Right hindlimb (tissue), 1 donor: ENCODE results near the gene TRIM33.
"Not testable (repeated sequence)": the region's sequence is repeated elsewhere in the genome, so short reads cannot be mapped to it uniquely, and the experiment has no call there.

Source experiments
- DNase-seq: peaks from one replicate; pipeline ENCODE4 v3.0.0-alpha.2; 2018

The TRIM33 gene

GRCh38 chr1:114462341-114462740 is 48.7 kb downstream of the TRIM33 start:
- no peak for DNase-seq

DNA sequence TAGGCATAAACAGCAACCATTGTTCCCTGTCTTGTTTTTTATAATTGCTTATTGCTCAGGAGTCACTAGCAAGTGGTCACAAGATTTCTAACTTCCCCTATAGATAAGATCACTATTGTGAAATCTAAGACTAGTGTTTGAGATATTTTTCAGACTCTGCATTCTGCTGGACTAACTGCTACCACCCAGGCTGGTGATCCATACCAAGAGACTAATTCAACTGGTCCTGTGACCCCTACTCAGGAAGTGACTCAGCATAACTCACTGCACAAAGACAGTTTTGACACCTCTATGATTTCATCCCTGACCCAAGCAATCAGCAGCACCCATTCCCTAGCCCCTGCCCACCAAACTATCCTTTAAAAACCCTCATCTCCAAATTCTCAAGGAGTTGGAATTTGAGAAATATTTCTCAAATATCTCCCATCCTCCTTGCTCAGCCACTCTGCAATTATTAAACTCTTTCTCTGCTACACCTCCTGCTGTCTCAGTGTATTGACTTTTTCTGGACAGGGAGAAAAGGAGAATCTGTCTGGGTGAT is 52.7 kb downstream of the TRIM33 start:
- no peak for DNase-seq

DNA sequence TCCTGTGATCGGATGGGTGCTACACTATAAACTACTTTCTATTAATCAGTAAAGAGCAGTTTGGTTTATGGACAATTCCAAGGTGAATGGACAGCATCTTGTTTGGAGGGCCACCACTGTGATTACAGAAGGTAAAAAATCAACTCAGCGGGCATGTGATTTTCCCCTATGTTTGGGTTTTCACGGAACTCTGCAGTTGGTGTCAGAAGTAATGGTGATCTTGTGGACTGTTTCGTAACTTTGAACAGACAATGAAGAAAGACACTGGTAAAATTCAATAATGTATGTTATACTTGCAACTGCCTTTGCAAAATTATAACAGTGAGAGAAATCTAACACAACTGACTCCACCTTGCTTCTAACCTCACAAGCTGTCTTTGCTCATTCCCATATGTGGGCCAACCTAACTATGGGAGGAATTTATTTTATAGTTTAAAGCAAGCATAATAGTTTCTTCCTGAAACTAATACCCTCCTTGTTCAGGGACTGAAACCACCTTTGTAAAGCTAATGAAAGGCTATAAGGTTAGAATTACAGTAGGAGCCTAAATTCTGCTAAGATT is 53.2 kb downstream of the TRIM33 start:
- no peak for DNase-seq

GRCh38 chr1:114456586-114456985 is 54.4 kb downstream of the TRIM33 start:
- no peak for DNase-seq

- DNase-seq, result no peak
These were observed 55.8 kb downstream of the TRIM33 start for GRCh38 chr1:114455102-114455785.

DNA sequence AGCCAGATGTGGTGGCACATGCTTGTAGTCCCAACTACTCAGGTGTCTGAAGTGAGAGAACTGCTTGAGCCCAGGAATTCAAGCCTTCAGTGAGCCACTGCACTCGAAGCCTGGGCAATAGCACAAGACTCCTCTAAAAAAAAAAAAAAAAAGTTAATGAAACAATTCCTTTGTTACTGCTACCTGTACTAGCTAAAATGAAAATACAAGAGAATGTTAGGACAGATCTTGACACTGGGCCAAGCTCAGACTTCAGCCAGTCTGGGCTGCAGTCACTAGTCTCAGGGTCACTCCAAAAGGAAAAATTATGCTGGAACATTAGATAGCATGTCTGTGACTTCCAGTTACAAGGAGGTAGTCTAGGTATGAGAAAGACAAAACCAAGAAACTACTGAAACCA is 56.5 kb downstream of the TRIM33 start:
- no peak for DNase-seq

DNA sequence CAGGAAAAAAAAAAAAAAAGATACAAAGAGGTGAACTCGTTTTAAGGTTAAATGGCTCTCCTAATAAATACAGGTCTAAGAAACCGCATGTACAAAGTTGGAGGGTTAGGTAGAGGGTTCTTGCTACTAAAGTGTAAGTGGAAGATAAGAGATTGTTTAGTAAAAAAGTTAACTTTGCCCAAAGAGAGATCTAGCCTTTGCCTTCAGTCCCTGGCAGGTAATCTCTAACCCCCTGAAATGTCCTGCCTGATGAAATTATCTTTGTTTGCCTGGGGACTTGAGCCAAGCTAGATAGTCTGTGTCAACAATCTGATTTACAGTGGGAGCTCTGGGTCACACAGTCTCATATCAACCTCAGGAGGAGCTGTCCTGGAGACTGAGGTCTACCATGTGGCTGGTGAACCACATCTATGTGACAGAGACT is 57.6 kb downstream of the TRIM33 start:
- DNase-seq, result no peak

DNA sequence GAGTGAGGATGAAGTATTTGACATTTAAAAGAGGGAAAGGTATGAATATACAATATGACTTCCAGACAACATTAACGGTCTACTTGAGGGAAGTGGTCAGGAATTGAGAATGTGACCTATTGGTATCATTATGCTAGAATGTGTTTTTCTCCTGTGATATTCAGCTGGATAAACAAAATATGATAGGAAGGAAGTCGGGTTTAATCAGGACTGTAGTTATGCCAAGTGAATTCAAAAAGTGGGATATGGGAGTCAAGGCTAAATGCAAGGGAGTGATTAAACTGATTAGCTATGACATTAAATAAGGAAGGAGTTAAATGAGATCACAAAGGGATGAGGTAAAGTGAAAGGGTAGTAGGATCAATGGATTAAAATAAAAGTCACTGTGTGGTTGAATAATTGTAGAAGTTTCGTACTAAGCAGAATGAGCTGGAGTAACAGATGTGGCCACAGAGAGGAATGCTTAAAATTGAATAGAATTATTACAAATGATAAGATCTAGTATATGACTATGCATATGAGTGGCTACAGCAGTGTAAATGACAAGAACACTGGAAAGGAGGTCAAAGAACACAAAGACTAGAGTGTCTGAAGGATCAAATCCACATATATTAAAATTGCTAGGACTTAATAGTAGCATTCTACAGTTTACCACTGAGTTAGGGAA is 62.5 kb downstream of the TRIM33 start:
- no peak for DNase-seq

GRCh38 chr1:114446198-114446597 is 64.8 kb downstream of the TRIM33 start:
- DNase-seq, result no peak

DNA sequence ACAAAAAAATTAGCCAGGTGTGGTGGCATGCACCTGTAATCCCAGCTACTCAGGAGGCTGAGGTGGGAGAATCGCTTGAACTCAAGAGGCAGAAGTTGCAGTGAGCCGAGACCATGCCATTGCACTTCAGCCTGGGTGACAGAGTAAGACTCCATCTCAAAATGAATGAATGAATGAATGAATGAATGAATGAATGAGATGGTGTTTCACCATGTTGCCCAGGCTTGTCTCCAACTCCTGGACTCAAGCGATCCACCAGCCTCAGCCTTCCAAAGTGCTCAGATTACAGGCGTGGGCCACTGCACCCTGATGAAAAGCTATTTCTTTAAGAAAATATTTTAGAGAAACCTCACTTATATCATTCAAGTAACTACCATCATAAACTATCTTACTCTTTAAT is 67.8 kb downstream of the TRIM33 start:
- not testable (repeated sequence) for DNase-seq

GRCh38 chr1:114441332-114441731 is 69.7 kb downstream of the TRIM33 start:
- no peak for DNase-seq

DNA sequence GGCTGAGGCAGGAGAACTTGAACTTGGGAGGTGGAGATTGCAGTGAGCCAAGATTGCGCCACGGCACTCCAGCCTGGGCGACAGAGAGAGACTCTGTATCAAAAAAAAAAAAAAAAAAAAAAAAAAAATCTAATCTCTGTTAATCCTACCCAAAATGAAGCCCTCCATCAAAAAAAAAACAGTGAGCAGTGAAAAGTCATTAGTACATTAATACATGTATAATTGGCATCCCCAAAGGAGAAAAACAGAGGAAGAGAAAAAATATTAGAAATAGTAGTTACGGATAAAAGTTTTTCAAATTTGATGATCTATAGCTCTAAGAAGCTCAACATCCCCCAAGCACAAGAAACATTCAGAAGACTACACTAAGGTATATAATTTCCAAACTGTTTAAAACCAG is 71.6 kb downstream of the TRIM33 start:
- no peak for DNase-seq

- no peak for DNase-seq
These were observed 73.2 kb downstream of the TRIM33 start for GRCh38 chr1:114437812-114438211.

DNA sequence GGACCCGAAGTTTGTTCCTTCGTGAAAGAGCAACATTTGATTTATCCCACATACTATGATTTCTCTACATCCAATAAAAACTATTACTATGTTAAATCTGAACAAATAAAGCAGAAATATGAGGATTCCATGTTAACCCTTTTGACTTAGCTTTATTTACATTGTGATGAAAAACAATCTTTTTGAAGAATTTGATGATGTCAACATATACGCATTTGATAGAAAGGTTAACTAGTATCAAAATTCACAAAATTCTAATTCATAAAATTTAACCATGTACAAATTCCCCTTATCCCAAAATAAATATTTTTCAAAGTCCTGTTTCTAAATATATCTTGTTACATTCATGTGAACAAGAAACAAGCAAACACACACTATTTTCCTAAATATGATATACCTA is 74.2 kb downstream of the TRIM33 start:
- DNase-seq, result no peak

DNA sequence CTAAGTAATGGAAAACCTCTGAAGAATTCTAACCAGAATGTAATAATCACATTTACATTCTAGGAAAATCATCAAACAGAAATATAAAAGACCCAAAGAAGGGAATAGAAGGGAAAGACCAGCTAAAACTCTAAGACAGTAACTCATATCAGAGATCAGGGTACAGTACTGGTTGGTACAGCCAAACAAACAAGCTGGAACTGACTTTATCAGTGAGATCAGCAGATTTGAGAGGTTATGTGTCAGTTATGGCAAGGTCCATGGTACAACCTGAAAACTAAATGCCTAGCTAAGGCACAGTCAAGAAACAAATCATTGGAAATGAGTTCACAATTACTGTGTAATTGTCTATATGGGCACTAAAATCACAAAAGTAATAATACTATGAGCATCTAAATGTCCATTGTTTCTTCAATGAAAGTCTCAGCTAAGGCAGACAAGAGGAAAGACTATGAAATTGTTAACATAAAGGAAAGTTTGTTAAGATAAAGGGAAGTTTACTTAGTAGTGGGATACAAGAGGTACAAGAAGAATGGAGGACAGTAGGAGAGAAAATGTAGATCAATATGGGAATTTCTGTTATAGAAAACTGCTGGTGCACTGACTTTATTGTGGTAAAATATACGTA is 75.8 kb downstream of the TRIM33 start:
- DNase-seq, result no peak

DNA sequence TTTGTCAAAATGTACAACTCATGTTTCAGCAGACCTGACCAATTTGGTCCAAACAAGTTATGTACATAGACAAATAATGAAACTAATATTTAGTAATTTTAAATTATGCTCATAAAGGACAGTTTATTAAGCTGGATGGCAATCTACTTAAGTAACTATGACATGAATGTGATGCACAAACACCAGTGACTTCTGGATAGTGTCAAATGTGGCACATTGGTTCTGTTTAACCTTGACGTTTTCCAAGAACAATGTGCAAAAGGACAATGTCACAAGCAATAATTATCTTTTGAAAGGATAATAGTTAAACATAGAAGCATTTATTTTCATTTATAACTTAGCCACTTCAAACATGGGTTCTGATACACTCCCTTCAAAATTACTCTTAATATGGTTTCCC is 80.0 kb downstream of the TRIM33 start:
- DNase-seq, result no peak

GRCh38 chr1:114428083-114428754 is 82.8 kb downstream of the TRIM33 start:
- DNase-seq, result no peak

GRCh38 chr1:114427612-114428011 is 83.4 kb downstream of the TRIM33 start:
- no peak for DNase-seq

DNA sequence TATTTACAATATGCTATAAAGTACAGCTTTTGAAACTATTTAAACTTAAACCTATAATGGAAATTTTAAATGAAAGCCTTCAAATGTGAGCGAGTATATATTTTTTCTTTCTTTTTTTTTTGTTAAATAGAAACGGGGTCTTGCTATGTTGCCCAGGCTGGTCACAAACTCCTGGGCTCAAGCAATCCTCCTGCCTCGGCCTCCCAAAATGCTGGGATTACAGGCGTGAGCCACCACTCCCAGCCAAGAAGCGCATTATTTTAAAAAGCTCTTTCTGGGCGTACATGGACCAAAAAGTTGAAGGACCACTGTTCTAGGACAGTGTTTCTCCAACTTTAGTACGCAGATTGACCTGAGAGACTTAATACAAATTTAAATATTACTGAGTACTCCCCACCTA is 87.5 kb downstream of the TRIM33 start:
- no peak for DNase-seq

DNA sequence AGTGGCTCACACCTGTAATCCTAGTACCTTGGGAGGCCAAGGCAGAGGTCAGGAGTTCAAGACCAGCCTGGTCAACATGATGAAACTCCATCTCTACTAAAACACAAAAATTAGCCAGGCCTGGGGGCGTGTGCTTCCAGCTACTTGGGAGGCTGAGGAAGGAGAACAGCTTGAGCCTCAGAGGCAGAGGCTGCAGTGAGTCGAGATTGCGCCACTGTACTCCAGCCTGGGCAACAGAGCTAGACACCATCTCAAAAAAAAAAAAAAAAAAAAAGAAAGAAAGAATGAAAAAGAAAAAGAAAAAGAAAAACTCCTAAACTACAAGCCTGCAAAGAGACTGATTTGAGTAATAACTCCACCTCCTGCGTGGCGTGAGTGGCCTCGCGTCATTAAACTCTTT is 92.1 kb downstream of the TRIM33 start:
- not testable (repeated sequence) for DNase-seq

DNA sequence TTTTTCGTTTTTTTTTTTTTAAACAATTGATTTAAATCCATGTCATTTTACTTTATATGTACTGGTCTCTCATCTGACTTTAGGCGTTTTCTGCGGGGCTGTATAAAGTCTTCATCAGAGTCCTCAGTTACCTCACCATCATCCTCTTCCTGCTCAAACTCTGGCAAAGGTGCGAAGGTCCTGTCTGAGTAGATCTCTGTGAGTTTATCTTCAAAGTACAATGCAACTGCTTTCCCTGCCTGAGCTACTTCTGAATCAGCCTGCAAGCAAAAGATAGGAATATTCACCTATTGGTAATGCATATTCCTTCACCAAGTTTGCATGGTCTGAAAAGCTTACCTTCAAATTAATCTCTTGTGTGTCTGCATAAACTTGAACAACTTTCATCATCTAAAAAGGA is 113.4 kb downstream of the TRIM33 start:
- DNase-seq, result no peak

DNA sequence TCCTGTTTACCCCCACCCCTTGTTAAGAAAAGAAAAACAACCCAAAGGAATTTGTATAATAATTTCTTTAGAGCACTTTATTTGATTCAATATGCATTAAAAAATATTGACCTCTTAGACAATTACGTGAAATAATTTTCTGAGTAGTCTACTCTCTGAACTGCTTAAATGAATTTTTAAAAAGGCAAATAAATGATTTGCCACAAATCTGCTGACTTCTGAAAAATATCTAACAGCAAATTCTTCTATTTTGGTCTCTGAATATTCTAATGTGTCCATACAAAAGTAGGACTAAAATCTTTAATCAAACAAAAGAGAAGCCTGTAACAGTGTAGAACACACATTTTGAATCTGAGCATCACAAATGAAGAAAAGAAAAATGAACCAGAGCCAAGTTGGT is 115.1 kb downstream of the TRIM33 start:
- DNase-seq, result no peak

DNA sequence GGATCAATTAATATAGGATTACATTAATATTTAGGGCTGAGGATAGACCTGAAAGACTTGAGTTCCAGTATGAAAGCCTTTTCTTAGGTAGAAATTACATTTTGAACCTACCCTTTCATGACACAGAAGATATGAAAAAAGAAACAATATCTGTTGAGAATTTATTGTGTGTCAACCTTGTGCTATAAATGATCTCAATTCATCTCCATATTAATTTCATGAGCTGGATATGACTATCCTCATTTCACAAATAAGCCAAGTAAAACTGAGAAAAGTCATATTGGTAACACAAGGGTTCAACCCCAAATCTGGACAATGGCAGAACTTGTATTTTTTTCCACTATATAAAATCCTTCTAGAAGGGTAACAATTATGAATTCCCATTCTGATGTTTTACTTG is 120.0 kb downstream of the TRIM33 start:
- no peak for DNase-seq
